Ishikawa (cell line): ENCODE results near the gene ZNF169.

Experiments
- CEBPB ChIP-seq: IDR thresholded peaks from 2 replicates; pipeline ENCODE4 v1.6.1; 2012
- CREB1 ChIP-seq: IDR thresholded peaks from 2 replicates; pipeline ENCODE4 v1.6.1; 2012; ENCODE audit warnings: low read depth
- EGR1 ChIP-seq: IDR thresholded peaks from 2 replicates; pipeline ENCODE4 v1.6.1; 2012
- EP300 ChIP-seq: IDR thresholded peaks from 2 replicates; pipeline ENCODE4 v1.6.1; 2012; ENCODE audit warnings: borderline replicate concordance
- FOXM1 ChIP-seq: IDR thresholded peaks from 2 replicates; pipeline ENCODE4 v1.6.1; 2012; ENCODE audit warnings: low read depth, borderline replicate concordance
- MAX ChIP-seq: IDR thresholded peaks from 2 replicates; pipeline ENCODE4 v1.6.1; 2012
- NFIC ChIP-seq: IDR thresholded peaks from 2 replicates; pipeline ENCODE4 v1.6.1; 2012
- RAD21 ChIP-seq: IDR thresholded peaks from 2 replicates; pipeline ENCODE4 v1.6.1; 2012; ENCODE audit warnings: low read depth
- TAF1 ChIP-seq: IDR thresholded peaks from 2 replicates; pipeline ENCODE4 v1.6.1; 2012; ENCODE audit warnings: low read depth, mild to moderate bottlenecking
- TCF12 ChIP-seq: IDR thresholded peaks from 2 replicates; pipeline ENCODE4 v1.6.1; 2012; ENCODE audit warnings: low read depth
- TEAD4 ChIP-seq: IDR thresholded peaks from 2 replicates; pipeline ENCODE4 v1.6.1; 2012
- USF1 ChIP-seq: IDR thresholded peaks from 2 replicates; pipeline ENCODE4 v1.6.1; 2012
- YY1 ChIP-seq: IDR thresholded peaks from 2 replicates; pipeline ENCODE4 v1.6.1; 2012; ENCODE audit warnings: low read depth
- ZBTB7A ChIP-seq: IDR thresholded peaks from 2 replicates; pipeline ENCODE4 v1.6.1; 2012; ENCODE audit warnings: low read depth
- TF ChIP-seq, protein P1 (sequence below): IDR thresholded peaks from 2 replicates; pipeline ENCODE4 v1.6.1; 2012; ENCODE audit warnings: low read depth, mild to moderate bottlenecking

ZNF169 gene

GRCh38 chr9:94256007-94256406 is 3.1 kb upstream of the ZNF169 start:
- TF ChIP-seq CREB1 (no peak), RAD21 (no peak), CEBPB (no peak)

- TF ChIP-seq CREB1, result no peak
- no peak for TF ChIP-seq YY1
- no peak for TF ChIP-seq USF1
- no peak for TF ChIP-seq NFIC
- TF ChIP-seq, protein P1, sequence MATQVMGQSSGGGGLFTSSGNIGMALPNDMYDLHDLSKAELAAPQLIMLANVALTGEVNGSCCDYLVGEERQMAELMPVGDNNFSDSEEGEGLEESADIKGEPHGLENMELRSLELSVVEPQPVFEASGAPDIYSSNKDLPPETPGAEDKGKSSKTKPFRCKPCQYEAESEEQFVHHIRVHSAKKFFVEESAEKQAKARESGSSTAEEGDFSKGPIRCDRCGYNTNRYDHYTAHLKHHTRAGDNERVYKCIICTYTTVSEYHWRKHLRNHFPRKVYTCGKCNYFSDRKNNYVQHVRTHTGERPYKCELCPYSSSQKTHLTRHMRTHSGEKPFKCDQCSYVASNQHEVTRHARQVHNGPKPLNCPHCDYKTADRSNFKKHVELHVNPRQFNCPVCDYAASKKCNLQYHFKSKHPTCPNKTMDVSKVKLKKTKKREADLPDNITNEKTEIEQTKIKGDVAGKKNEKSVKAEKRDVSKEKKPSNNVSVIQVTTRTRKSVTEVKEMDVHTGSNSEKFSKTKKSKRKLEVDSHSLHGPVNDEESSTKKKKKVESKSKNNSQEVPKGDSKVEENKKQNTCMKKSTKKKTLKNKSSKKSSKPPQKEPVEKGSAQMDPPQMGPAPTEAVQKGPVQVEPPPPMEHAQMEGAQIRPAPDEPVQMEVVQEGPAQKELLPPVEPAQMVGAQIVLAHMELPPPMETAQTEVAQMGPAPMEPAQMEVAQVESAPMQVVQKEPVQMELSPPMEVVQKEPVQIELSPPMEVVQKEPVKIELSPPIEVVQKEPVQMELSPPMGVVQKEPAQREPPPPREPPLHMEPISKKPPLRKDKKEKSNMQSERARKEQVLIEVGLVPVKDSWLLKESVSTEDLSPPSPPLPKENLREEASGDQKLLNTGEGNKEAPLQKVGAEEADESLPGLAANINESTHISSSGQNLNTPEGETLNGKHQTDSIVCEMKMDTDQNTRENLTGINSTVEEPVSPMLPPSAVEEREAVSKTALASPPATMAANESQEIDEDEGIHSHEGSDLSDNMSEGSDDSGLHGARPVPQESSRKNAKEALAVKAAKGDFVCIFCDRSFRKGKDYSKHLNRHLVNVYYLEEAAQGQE, result no peak
- TF ChIP-seq TCF12, result no peak
- TF ChIP-seq RAD21, result no peak
- no peak for TF ChIP-seq EP300
- no peak for TF ChIP-seq EGR1
- no peak for TF ChIP-seq MAX
- no peak for TF ChIP-seq CEBPB
- TF ChIP-seq ZBTB7A, result no peak
- TF ChIP-seq TEAD4, result no peak
- no peak for TF ChIP-seq TAF1
- TF ChIP-seq FOXM1, result no peak
Measured at GRCh38 chr9:94269264-94269663, 10.2 kb downstream of the ZNF169 start.

GRCh38 chr9:94270009-94270408 is 10.9 kb downstream of the ZNF169 start:
- TF ChIP-seq NFIC, result no peak
- TF ChIP-seq CEBPB, result no peak
- TF ChIP-seq FOXM1, result no peak
- TF ChIP-seq, protein P1, result no peak

GRCh38 chr9:94277885-94278536 is 18.9 kb downstream of the ZNF169 start:
- TF ChIP-seq TEAD4 (no peak), CEBPB (no peak), MAX (no peak), EP300 (no peak), FOXM1 (no peak), RAD21 (no peak), USF1 (no peak), TAF1 (no peak), TCF12 (no peak), YY1 (no peak), ZBTB7A (no peak), NFIC (no peak), EGR1 (no peak), CREB1 (no peak)
- TF ChIP-seq, protein P1, result no peak

DNA sequence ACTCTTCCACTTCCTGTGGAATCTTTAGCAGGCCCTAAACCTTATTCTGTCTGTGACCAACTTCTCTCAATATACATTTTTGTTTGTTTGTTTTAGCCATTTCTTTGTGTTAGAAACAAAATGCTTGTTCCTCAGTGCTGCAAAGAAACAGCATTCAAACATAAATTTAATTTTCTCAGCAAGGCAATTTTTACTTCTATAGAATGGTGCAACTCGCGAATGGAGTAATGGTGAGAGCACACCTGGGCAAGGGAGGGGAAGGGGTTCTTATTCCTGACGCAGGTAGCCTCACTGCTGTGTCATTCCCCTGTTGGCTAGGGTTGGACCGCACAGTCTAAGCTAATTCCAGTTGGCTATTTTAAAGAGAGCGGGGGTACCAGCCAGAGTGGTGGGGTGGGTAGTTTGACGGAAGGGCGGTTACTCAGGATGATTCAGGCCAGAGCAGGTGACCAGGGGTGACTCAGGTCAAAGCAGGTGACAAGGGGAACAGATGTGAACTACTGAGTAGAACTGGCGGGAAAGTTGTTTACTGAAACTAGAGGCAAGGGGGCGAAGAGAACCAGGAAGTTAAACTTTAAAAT is 21.4 kb downstream of the ZNF169 start:
- TF ChIP-seq FOXM1 (no peak), YY1 (no peak), EP300 (no peak), EGR1 (no peak), CREB1 (no peak), NFIC (no peak), CEBPB (no peak), TEAD4 (no peak), MAX (no peak), RAD21 (no peak), ZBTB7A (no peak), TAF1 (no peak), USF1 (no peak), TCF12 (no peak)
- TF ChIP-seq, protein P1, result no peak
